ENCODE data around the gene ASCC3.
"Not testable (repeated sequence)": the region's sequence is repeated elsewhere in the genome, so short reads cannot be mapped to it uniquely, and the experiment has no call there.

Gene ASCC3

GRCh38 chr6:100796049-100796823 lies 84.9 kb downstream of the ASCC3 start:
- no peak for DNase-seq

DNA sequence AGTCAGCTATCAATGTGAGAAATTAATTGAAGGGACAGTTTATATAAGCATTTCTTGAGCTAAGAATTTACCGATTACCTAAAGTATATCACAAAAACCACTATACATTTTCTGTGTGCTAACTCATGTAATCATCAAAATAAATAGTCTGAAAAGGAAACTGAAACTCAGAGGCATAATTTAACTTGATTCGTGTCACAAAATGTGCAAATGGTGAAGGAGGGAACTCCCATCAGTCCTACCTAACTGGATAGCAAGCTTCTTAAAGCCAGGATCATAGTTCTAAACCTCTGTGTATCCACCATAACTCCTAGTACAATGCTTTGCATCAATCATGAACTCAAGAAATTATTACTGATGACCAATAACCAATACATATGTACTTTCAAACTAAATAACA lies 91.0 kb downstream of the ASCC3 start:
- no peak for DNase-seq

DNA sequence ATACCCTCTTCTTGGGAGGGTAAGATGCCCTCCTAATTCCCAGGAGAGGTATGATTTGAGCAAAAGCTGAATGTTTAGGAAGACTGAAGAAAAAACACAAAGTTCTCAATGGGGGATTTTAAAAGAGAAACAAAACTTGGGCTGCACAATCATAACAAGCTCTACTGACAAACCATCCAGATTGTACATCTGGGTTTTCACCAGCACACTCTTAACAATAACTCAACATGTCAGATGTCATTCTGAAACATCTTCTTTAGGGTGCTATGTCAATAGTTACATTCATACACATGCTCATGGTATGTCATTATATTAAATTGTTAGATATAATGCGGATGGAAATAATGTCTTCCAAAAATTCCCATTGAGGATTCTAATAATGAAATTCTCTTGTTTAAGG lies 95.1 kb downstream of the ASCC3 start:
- no peak for DNase-seq

GRCh38 chr6:100780648-100781047 lies 100.5 kb downstream of the ASCC3 start:
- no peak for DNase-seq

GRCh38 chr6:100775667-100776066 lies 105.5 kb downstream of the ASCC3 start:
- no peak for DNase-seq

- DNase-seq: no peak
Observed at GRCh38 chr6:100774681-100775080, 106.4 kb downstream of the ASCC3 start.

- no peak for DNase-seq
Observed at GRCh38 chr6:100768816-100769351, 112.2 kb downstream of the ASCC3 start.

DNA sequence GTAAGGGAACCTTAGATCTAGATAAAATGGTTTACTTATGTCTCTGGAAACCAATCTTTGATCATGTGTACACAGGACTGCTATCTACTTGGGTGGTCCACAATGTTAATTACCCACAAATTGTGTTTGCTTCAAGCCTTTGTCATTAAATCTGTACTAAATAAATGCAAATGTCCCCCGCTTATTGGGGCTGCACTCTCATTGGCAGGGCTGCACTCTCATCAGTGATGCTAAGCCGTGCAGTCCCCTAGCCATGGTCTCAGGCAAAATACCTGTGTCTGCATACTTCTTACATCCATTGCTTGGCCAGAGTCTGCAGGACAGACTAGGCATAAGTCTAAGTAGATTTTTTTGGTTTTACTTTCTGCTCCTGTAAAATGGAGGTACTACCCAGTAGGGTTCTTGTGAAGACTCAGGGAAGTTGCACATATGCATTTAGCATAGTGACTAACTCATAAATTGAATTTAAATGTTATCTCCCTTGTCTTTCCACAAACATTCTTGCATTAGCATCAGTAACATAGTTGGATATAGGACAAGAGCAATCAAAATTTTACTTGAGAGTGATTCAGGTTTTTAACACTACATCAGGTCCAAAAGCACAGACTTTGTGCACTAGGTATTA lies 117.4 kb downstream of the ASCC3 start:
- DNase-seq: no peak

DNA sequence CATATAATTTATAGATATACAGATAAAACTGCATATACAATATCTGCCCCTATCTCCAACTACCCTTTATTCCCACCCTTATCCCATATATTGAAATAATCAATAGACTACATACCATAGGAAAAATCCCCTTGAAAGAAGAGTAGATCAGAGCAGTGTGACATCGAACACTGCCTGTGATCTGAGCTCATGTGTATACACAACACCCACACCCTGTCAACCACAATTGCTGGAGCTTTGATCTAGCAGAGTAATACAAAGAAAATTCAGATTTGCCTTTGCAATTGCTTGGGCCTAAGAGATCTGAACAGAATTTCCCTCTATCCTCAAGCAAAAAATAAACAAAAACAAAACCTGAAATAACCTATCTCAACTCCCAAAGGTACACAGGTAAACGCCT lies 119.3 kb downstream of the ASCC3 start:
- DNase-seq: no peak

GRCh38 chr6:100758386-100758785 lies 122.7 kb downstream of the ASCC3 start:
- not testable (repeated sequence) for DNase-seq

- DNase-seq: no peak
Observed at GRCh38 chr6:100753421-100753820, 127.7 kb downstream of the ASCC3 start.

DNA sequence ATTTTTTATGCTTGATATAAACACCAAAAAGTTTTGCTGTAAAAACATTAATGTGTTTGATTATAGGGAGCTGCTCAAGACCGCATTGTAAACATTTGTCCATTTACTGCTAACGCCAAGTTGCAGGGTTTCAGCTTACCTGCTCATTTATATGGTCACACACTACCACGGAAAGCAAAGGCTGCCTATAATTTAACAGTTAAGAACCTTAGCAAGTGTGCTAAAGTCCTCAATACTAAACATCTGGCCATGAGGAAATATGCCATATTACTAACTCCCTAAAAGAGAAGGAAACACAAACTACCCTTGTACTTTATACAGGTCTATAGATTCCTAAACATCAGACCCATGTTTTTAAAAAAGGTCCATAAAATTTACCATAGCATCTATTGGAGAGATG lies 129.5 kb downstream of the ASCC3 start:
- DNase-seq: no peak

DNA sequence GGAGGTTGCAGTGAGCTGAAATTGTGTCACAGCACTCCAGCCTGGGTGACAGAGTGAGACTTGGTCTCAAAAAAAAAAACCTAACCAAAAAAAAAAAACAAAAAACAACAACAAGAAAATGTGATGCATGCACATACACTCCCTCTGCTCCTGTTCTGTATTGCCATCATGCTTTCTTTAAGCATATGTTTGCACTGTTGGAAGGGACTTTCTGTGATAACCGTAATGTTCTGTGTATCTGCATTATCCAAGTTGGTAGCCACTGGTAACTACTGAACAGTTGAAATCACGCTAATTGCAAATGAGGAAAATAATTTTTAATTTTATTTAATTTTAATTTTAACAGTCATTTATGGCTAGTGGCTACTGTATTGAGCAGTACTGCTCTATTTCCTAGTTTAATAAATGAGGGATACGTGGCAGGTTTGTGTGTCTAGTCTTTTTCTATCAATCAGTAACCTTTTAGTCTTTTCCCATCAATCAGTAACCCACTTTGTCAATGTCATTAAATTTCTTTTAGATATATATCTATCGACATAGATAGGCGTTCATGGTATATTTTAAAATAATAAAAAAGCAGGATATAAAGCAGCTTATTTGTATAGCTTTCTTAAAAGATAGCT lies 135.6 kb downstream of the ASCC3 start:
- no peak for DNase-seq

DNA sequence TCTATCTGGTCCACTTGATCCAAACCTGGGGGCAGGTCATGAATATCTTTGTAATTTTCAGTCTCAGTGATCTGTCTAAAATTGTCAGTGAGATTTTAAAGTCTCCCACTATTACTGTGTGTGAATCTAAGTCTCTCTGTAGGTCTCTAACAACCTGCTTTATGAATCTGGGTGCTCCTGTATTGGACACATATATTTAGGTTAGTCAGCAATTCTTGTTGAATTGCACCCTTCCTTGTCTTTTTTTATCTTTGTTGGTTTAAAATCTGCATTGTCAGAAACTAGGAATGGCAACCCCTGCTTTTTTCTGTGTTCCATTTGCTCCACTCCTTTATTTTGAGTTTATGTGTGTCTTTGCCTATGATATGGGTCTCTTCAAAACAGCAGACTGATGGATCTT lies 140.7 kb downstream of the ASCC3 start:
- no peak for DNase-seq

DNA sequence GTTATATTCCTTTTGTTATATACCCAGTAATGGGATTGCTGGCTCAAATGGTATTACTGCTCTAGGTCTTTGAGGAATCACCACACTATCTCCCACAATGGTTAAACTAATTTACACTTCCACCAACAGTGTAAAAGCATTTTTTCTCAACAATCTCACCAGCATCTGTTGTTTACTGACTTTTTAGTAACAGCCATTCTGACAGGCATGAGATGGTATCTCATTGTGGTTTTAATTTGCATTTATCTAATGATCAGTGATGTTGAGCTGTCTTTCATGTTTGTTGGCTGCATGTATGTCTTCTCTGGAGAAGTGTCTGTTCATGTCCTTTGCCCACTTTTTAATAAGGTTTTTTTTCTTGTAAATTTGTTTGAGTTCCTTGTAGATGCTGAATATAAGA lies 143.4 kb downstream of the ASCC3 start:
- not testable (repeated sequence) for DNase-seq

GRCh38 chr6:100731411-100731810 lies 149.7 kb downstream of the ASCC3 start:
- no peak for DNase-seq

GRCh38 chr6:100730001-100730980 lies 150.8 kb downstream of the ASCC3 start:
- DNase-seq: no peak

GRCh38 chr6:100726666-100727065 lies 154.5 kb downstream of the ASCC3 start:
- DNase-seq: no peak

DNA sequence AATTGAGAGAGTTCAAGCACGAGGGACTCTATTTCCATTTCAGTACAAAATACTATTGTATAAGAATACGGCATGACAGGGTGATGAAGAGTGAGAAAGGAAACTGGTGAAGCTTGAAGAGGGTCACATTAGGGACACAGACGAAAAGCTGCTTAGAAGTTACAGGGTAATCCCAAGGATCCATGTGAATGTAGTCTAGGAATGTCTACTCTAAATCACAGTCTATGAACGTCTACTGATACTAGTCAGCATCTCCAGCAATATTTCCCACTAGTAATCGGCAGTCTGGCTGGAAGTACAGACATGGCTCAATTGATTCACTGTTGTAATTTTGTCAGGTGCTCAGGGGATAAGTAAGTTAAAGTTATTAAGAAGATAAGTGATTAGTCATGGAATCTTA lies 156.4 kb downstream of the ASCC3 start:
- DNase-seq: no peak

DNA sequence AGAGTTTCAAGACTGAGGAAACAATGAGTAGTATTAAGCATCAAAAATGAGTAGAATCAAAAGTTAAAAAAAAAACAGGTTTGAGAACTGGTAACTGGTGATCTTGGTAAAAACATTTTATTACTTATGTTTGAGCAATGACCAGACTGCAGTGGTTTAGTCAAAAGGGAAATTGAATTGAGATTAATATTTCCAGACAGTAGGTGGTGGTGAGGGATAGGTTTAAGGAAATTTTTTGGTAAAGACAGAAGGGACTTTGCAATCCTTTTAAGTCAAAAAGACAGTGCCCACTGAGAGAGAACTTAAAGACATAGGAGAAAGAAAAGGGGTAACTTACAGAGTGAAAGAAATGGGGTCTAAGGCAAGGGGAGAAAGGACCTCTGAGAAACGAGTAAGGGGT lies 156.9 kb downstream of the ASCC3 start:
- DNase-seq: no peak

DNA sequence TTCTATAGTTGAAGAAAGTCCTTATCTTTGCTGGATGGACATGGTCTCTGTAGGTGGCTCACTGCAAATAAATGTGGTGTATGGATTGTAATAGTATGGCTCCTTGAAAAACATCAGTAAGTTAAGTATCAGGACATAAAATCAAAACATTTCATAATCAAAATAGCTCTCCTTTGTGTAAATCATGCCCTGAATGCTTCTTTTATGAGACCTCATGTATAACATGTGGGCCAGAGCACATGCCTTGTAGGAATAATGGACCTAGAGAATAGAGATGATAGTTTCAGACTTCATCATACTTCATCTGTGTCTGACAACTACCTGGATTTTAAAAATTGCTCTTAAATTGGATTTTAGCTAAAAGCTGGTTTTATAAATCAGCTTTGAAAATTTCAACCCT lies 159.9 kb downstream of the ASCC3 start:
- no peak for DNase-seq

- no peak for DNase-seq
Observed at GRCh38 chr6:100719883-100720682, 161.0 kb downstream of the ASCC3 start.
